IMR-90 (cell line): Measurements from ENCODE around the gene HLA-DQA1. TPM values are rescaled to one million over a fixed set of nuclear protein-coding genes. Genes with fewer than 3 reads are reported as not detected.

Source experiments
- ATAC-seq: fragments of 200-7000 bp; cut with Tn5 transposase; 2 replicates; pipeline ENCODE4 v1.9.1; 2020; ENCODE audit warnings: low read depth, mild to moderate bottlenecking, moderate library complexity
- BruUV-seq: library from RNA; stranded (reverse); fragments of 400-500 nt; replicated peaks from 2 replicates; lab custom pipeline; 2021; lab: Mats Ljungman, UMichigan
- CTCF ChIA-PET: fragments of 300-600 bp; formaldehyde crosslinking; extraction: SDS; loops from one replicate; lab custom pipeline; 2021; ENCODE audit warnings: antibody characterized with exemption; lab: Yijun Ruan, JAX
- POLR2A ChIA-PET: fragments of 300-600 bp; sonication (Branson Sonifier 250); formaldehyde crosslinking; loops from one replicate; lab custom pipeline; 2022; ENCODE audit warnings: antibody characterized with exemption; ENCODE audit not compliant: unreplicated experiment; lab: Charles Lee
- DNase-seq: peaks from one replicate; pipeline ENCODE4 v3.0.0; 2013
- H2AFZ ChIP-seq: replicated peaks from 2 replicates; pipeline ENCODE3; 2013; ENCODE audit warnings: low read length, mild to moderate bottlenecking; ENCODE audit not compliant: poor library complexity
- H2AK5ac ChIP-seq: 2 replicates; pipeline ENCODE4 v1.6.1; 2013; ENCODE audit warnings: low read depth, low read length, inconsistent platforms
- H2AK9ac ChIP-seq: replicated peaks from 2 replicates; pipeline ENCODE3; 2013; ENCODE audit warnings: mild to moderate bottlenecking, low read depth, low read length, moderate library complexity; ENCODE audit not compliant: poor library complexity
- H2BK120ac ChIP-seq: 2 replicates; pipeline ENCODE4 v1.6.1; 2013; ENCODE audit warnings: low read depth, low read length, inconsistent platforms
- H2BK15ac ChIP-seq: 3 replicates; pipeline ENCODE4 v1.6.1; 2013; ENCODE audit warnings: low read depth, low read length, inconsistent platforms
- H2BK20ac ChIP-seq: 2 replicates; pipeline ENCODE4 v1.6.1; 2013; ENCODE audit warnings: low read depth, mild to moderate bottlenecking, inconsistent platforms, low read length, moderate library complexity
- H2BK5ac ChIP-seq: 2 replicates; pipeline ENCODE4 v1.6.1; 2013; ENCODE audit warnings: mild to moderate bottlenecking, low read depth, low read length, inconsistent platforms; ENCODE audit not compliant: poor library complexity, severe bottlenecking
- H3K14ac ChIP-seq: replicated peaks from 2 replicates; pipeline ENCODE4 v1.6.1; 2013; ENCODE audit warnings: low read depth, low read length, inconsistent platforms
- H3K18ac ChIP-seq: 2 replicates; pipeline ENCODE4 v1.6.1; 2013; ENCODE audit warnings: low read depth, low read length, control low read depth
- H3K23ac ChIP-seq: 2 replicates; pipeline ENCODE4 v1.6.1; 2013; ENCODE audit warnings: low read depth, low read length, inconsistent platforms
- H3K27ac ChIP-seq: 2 replicates; pipeline ENCODE4 v1.5.1; 2013; ENCODE audit warnings: mild to moderate bottlenecking, control low read depth, low read length; ENCODE audit not compliant: insufficient read depth
- H3K27me3 ChIP-seq: 2 replicates; pipeline ENCODE4 v1.6.1; 2013; ENCODE audit warnings: low read length; ENCODE audit not compliant: control insufficient read depth, insufficient read depth
- H3K36me3 ChIP-seq: 2 replicates; pipeline ENCODE4 v1.6.1; 2013; ENCODE audit warnings: low read length, mixed read lengths; ENCODE audit not compliant: control insufficient read depth, insufficient read depth
- H3K4ac ChIP-seq: 2 replicates; pipeline ENCODE4 v1.6.1; 2013; ENCODE audit warnings: low read depth, low read length, inconsistent platforms
- H3K4me1 ChIP-seq: 2 replicates; pipeline ENCODE4 v1.6.1; 2013; ENCODE audit warnings: low read length, mixed read lengths; ENCODE audit not compliant: control insufficient read depth, insufficient read depth
- H3K4me2 ChIP-seq: 2 replicates; pipeline ENCODE4 v1.6.1; 2013; ENCODE audit warnings: low read depth, mild to moderate bottlenecking, control low read depth, low read length, moderate library complexity
- H3K4me3 ChIP-seq: 2 replicates; pipeline ENCODE4 v1.5.1; 2013; ENCODE audit warnings: low read depth, mild to moderate bottlenecking, control low read depth, low read length, moderate library complexity; ENCODE audit not compliant: insufficient read depth
- H3K56ac ChIP-seq: 2 replicates; pipeline ENCODE4 v1.6.1; 2013; ENCODE audit warnings: low read length, inconsistent platforms; ENCODE audit not compliant: insufficient read depth; ENCODE audit errors: extremely low read depth
- H3K79me1 ChIP-seq, 2 experiments: 2 replicates each; pipeline ENCODE4 v1.6.1; 2013; ENCODE audit warnings: low read length in 2 of 2, inconsistent platforms in 1 of 2, low read depth in 1 of 2
- H3K9ac ChIP-seq: 2 replicates; pipeline ENCODE4 v1.6.1; 2013; ENCODE audit warnings: low read depth, low read length, control low read depth
- H3K9me1 ChIP-seq: 2 replicates; pipeline ENCODE4 v1.6.1; 2013; ENCODE audit warnings: low read length, inconsistent platforms; ENCODE audit not compliant: insufficient read depth
- H3K9me3 ChIP-seq: 2 replicates; pipeline ENCODE4 v1.6.1; 2013; ENCODE audit warnings: low read length; ENCODE audit not compliant: control insufficient read depth, insufficient read depth
- H4K20me1 ChIP-seq: 2 replicates; pipeline ENCODE4 v1.6.1; 2013; ENCODE audit warnings: low read length, inconsistent platforms; ENCODE audit not compliant: insufficient read depth
- H4K5ac ChIP-seq: 2 replicates; pipeline ENCODE4 v1.6.1; 2013; ENCODE audit warnings: mild to moderate bottlenecking, low read depth, low read length, control low read depth
- H4K8ac ChIP-seq, 2 experiments: 2 replicates each; pipeline ENCODE4 v1.6.1; 2013; ENCODE audit warnings: low read depth in 2 of 2, low read length in 2 of 2, control low read depth in 1 of 2, inconsistent platforms in 1 of 2
- H4K91ac ChIP-seq: 2 replicates; pipeline ENCODE4 v1.6.1; 2013; ENCODE audit warnings: low read depth, low read length, inconsistent platforms; ENCODE audit not compliant: insufficient read depth
- BHLHE40 ChIP-seq: fragments of 150-350 bp; IDR thresholded peaks from 2 replicates; pipeline ENCODE4 v1.6.1; 2016; ENCODE audit warnings: mild to moderate bottlenecking, low read depth, low read length
- CEBPB ChIP-seq: IDR thresholded peaks from 2 replicates; pipeline ENCODE4 v1.6.1; 2012; ENCODE audit warnings: low read depth, low read length, improper control_type of control experiment
- CHD1 ChIP-seq: IDR thresholded peaks from 2 replicates; pipeline ENCODE4 v1.6.1; 2012; ENCODE audit warnings: low read depth, low read length, improper control_type of control experiment
- ELK1 ChIP-seq: fragments of 150-350 bp; IDR thresholded peaks from 2 replicates; pipeline ENCODE4 v1.6.1; 2016; ENCODE audit warnings: low read depth, mild to moderate bottlenecking, low read length, moderate library complexity, borderline replicate concordance
- MAFK ChIP-seq: IDR thresholded peaks from 2 replicates; pipeline ENCODE4 v1.6.1; 2012; ENCODE audit warnings: low read depth, low read length, improper control_type of control experiment
- MXI1 ChIP-seq: IDR thresholded peaks from 2 replicates; pipeline ENCODE4 v1.6.1; 2012; ENCODE audit warnings: low read depth, mild to moderate bottlenecking, low read length, moderate library complexity, borderline replicate concordance
- NFE2L2 ChIP-seq: fragments of 150-350 bp; IDR thresholded peaks from 2 replicates; pipeline ENCODE4 v1.6.1; 2016; ENCODE audit warnings: low read depth, mild to moderate bottlenecking, low read length
- POLR2A ChIP-seq: IDR thresholded peaks from 2 replicates; pipeline ENCODE4 v1.6.1; 2012; ENCODE audit warnings: mild to moderate bottlenecking, low read depth, low read length
- RAD21 ChIP-seq: IDR thresholded peaks from 2 replicates; pipeline ENCODE4 v1.6.1; 2012; ENCODE audit warnings: low read length, improper control_type of control experiment
- RCOR1 ChIP-seq: IDR thresholded peaks from 2 replicates; pipeline ENCODE4 v1.6.1; 2012; ENCODE audit warnings: mild to moderate bottlenecking, low read length, improper control_type of control experiment; ENCODE audit not compliant: insufficient replicate concordance
- RFX5 ChIP-seq: IDR thresholded peaks from 2 replicates; pipeline ENCODE4 v1.8.0; 2012; ENCODE audit warnings: low read depth, mild to moderate bottlenecking, low read length, moderate library complexity
- SMC3 ChIP-seq: fragments of 150-350 bp; IDR thresholded peaks from 2 replicates; pipeline ENCODE4 v1.6.1; 2016; ENCODE audit warnings: low read depth, mild to moderate bottlenecking, antibody characterized with exemption, low read length, moderate library complexity
- WGBS, 2 experiments: methylation state at CpG; one replicate each; pipeline versions ENCODE4 v1.1.5 to v1.1.7; 2013; ENCODE audit warnings: missing lambda C conversion rate in 2 of 2; ENCODE audit not compliant: insufficient read length in 1 of 2; ENCODE audit errors: extremely low coverage in 2 of 2; 5-methylcytosine and 5-hydroxymethylcytosine counted together
- dilution Hi-C: fragments of 300-500 bp; cut with HindIII; formaldehyde crosslinking; loops from one replicate; pipeline ENCODE4 v1.14.3; 2018; ENCODE audit warnings: low sequenced_read_pairs; ENCODE audit not compliant: unreplicated experiment
- in situ Hi-C: fragments of 300-500 bp; cut with MboI; formaldehyde crosslinking; loops from 3 replicates; pipeline ENCODE4 v1.14.3; 2019; ENCODE audit warnings: low sequenced_read_pairs, inconsistent platforms, mixed read lengths
- intact Hi-C: fragments of 100-400 bp; cut with micrococcal nuclease; formaldehyde crosslinking; loops from 2 replicates; pipeline ENCODE4 v1.10.0; 2022
- polyA plus RNA-seq, 3 experiments: library from polyadenylated mRNA; depleted of rRNA; stranded (reverse); fragments of >200 nt; gene quantifications; 2 replicates each; pipeline ENCODE4 v1.2.3, GENCODE V29; 2012; ENCODE audit warnings: low replicate concordance in 1 of 3
- total RNA-seq: library from RNA; depleted of rRNA; stranded (reverse); fragments of >200 nt; gene quantifications from 2 replicates; pipeline ENCODE4 v1.2.3, GENCODE V29; 2012

HLA-DQA1 gene
- total and polyA plus RNA-seq, 2 of the 4 experiments (the other 2 are of a cell fraction), result not detected

- H3K4me2 ChIP-seq, result no peak overlapping the region
- intact Hi-C loops, result loop anchor here (10.0 kb wide), 1 partner anchor 200 kb away; no protein-coding TSS in a partner anchor
These were observed 27.1 kb downstream of the HLA-DQA1 start for GRCh38 chr6:32664354-32664753.

More at GRCh38 chr6:32664354-32664753, 27.1 kb downstream of the HLA-DQA1 start:
- in situ Hi-C loops, result loop anchor here (5.0 kb wide), 1 partner anchor 98 kb away; the partner anchor contains the start of gene HLA-DQB2
- no peak for TF ChIP-seq CHD1
- TF ChIP-seq RAD21, result no peak
- no peak for TF ChIP-seq MXI1
- no peak for TF ChIP-seq POLR2A
- TF ChIP-seq BHLHE40, result no peak
- no peak for TF ChIP-seq SMC3
- no peak for TF ChIP-seq RCOR1
- TF ChIP-seq CEBPB, result no peak
- no peak for TF ChIP-seq ELK1
- TF ChIP-seq MAFK, result no peak
- TF ChIP-seq NFE2L2, result no peak
- no peak for TF ChIP-seq RFX5
- no peak overlapping the region for H3K27ac ChIP-seq
- no peaks in the 10 kb centered on the region for H4K20me1 ChIP-seq
- no peak overlapping the region for H3K23ac ChIP-seq
- no peak overlapping the region for H2BK15ac ChIP-seq
- H3K9me1 ChIP-seq, result no peaks in the 10 kb centered on the region
- ChIA-PET CTCF (no interaction called here), POLR2A (no interaction called here)
- no peaks in the 10 kb centered on the region for H3K36me3 ChIP-seq
- no peak overlapping the region for H2BK20ac ChIP-seq
- no peak overlapping the region for H3K4me3 ChIP-seq
- H4K5ac ChIP-seq, result no peak overlapping the region
- no peak for DNase-seq
- no peak overlapping the region for H4K8ac ChIP-seq
- H2BK120ac ChIP-seq, result no peak overlapping the region
- no peak overlapping the region for H3K9ac ChIP-seq
- dilution Hi-C loops, result no loop called here
- H3K56ac ChIP-seq, result no peak overlapping the region
- no peak overlapping the region for H3K4ac ChIP-seq
- no peak overlapping the region for H3K18ac ChIP-seq
- no peak overlapping the region for H2AK5ac ChIP-seq
- H2BK5ac ChIP-seq, result no peak overlapping the region
- H4K91ac ChIP-seq, result no peak overlapping the region
- H3K14ac ChIP-seq, result no peak overlapping the region
- ATAC-seq, result no peak
- BruUV-seq, result no TSS peak
- H3K9me3 ChIP-seq, result no peaks in the 10 kb centered on the region
- H2AK9ac ChIP-seq, result no peak overlapping the region
- WGBS, 2 experiments, result no CpG with 5 or more reads among the region's 26 CpGs
- H3K27me3 ChIP-seq, result no peaks in the 10 kb centered on the region
- no peaks in the 10 kb centered on the region for H3K4me1 ChIP-seq
- H3K79me1 ChIP-seq, result no peaks in the 10 kb centered on the region
- H2AFZ ChIP-seq, result no peak overlapping the region
